ENCODE measurements around the gene RPGRIP1L.

DNA sequence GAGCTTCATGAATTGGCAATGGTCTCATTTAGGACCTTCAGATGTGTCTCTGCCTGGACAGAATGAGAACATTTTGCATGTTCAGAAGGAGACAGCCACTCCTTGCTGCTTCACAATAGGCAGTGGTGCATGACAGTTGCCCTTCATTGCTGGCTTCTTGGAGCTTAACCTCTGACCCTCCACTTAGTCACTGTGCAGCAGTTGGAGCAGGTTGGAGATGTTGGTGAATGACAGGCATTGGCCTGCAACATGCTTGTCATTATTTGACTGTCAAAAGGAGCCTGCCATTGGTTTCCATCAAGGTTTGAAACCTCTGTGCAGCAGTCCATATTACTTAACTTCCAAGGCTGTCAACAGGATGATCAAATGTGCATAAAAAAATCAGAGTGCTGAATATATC, 23.0 kb upstream of the RPGRIP1L start:
- TF ChIP-seq, protein P1, sequence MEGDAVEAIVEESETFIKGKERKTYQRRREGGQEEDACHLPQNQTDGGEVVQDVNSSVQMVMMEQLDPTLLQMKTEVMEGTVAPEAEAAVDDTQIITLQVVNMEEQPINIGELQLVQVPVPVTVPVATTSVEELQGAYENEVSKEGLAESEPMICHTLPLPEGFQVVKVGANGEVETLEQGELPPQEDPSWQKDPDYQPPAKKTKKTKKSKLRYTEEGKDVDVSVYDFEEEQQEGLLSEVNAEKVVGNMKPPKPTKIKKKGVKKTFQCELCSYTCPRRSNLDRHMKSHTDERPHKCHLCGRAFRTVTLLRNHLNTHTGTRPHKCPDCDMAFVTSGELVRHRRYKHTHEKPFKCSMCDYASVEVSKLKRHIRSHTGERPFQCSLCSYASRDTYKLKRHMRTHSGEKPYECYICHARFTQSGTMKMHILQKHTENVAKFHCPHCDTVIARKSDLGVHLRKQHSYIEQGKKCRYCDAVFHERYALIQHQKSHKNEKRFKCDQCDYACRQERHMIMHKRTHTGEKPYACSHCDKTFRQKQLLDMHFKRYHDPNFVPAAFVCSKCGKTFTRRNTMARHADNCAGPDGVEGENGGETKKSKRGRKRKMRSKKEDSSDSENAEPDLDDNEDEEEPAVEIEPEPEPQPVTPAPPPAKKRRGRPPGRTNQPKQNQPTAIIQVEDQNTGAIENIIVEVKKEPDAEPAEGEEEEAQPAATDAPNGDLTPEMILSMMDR (IDR thresholded peaks at IDR 0.05): no peak
- no peak for TF ChIP-seq POLR2AphosphoS5 (IDR thresholded peaks at IDR 0.05; ENCODE audit: insufficient read depth in 1 of 2, low read depth in 1 of 2)
